Activated naive CD8-positive, alpha-beta T cell treated with anti-CD3 and anti-CD28 coated beads, Interleukin-2, amount 50 U/mL, for 24 hours (primary cell): Measurements from ENCODE around the gene CHST6.

ENCODE experiments used
- ATAC-seq: fragments of 150-1000 bp; cut with Tn5 transposase; one replicate; pipeline ENCODE4 v1.10.0; 2021
- DNase-seq: peaks from one replicate; pipeline ENCODE4 v3.0.0; 2021
- H3K27ac Mint-ChIP-seq: one replicate; pipeline ENCODE4 v1.8.0; 2021; ENCODE audit warnings: mild to moderate bottlenecking, mixed read lengths
- H3K27me3 Mint-ChIP-seq: one replicate; pipeline ENCODE4 v1.8.0; 2021; ENCODE audit warnings: mixed read lengths
- H3K36me3 Mint-ChIP-seq: one replicate; pipeline ENCODE4 v1.8.0; 2021; ENCODE audit warnings: low read depth, mixed read lengths
- H3K4me1 Mint-ChIP-seq: one replicate; pipeline ENCODE4 v1.8.0; 2021; ENCODE audit warnings: mixed read lengths
- H3K4me3 Mint-ChIP-seq: one replicate; pipeline ENCODE4 v1.8.0; 2021; ENCODE audit warnings: mild to moderate bottlenecking, moderate library complexity, mixed read lengths
- H3K9me3 Mint-ChIP-seq: one replicate; pipeline ENCODE4 v1.8.0; 2021; ENCODE audit warnings: mixed read lengths

CHST6 gene

DNA sequence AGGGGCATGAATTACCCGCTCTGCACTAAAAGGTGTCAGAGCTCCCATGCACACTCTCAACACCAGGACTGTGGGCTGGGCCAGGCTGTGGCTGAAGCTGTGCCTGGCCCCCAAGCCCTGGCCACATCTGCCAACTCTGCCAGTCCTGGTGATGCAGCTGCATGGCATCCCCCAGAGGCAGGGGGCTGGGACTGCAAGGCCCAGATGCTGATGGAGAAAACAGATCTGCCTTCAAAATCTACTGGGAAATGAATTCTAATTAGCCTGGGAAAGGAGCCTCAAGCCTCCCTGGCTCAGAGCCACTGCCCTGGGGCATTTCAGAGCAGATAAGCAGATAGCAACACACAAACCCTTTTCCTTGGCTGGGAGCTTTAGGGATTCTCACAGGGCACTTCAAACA lies 3.4 kb downstream of the CHST6 start:
- Mint-ChIP-seq H3K4me1 (peaks cover 8% of the 10 kb centered on the region), H3K36me3 (no peaks in the 10 kb centered on the region)

DNA sequence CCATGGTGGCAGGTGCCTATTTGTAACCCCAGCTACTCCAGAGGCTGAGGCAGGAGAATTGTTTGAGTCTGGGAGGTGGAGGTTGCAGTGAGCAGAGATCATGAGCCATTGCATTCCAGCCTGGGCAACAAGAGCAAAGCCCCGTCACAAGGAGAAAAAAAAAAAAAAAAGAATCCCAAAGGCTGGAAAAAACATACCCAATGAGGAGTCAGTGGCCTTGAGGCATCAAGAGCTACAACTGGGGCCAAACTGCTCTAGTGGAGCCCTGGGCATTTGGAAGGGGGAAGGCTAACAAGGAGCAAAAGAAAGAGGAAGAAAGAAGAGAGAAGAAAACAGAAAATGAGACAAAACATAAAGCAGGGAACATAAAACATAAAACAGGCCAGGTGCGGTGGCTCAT lies 6.9 kb downstream of the CHST6 start:
- Mint-ChIP-seq H3K4me1 (no peaks in the 10 kb centered on the region), H3K4me3 (no peak overlapping the region), H3K9me3 (no peaks in the 10 kb centered on the region), H3K27ac (no peak overlapping the region), H3K36me3 (no peaks in the 10 kb centered on the region), H3K27me3 (peaks cover 19% of the 10 kb centered on the region)
- DNase-seq: no peak
- no peak for ATAC-seq

More for the DNA sequence above, 3.4 kb downstream of the CHST6 start:
- DNase-seq (no peak), ATAC-seq (no peak)
- Mint-ChIP-seq H3K9me3 (no peaks in the 10 kb centered on the region), H3K27me3 (peaks cover 35% of the 10 kb centered on the region), H3K27ac (no peak overlapping the region), H3K4me3 (no peak overlapping the region)

DNA sequence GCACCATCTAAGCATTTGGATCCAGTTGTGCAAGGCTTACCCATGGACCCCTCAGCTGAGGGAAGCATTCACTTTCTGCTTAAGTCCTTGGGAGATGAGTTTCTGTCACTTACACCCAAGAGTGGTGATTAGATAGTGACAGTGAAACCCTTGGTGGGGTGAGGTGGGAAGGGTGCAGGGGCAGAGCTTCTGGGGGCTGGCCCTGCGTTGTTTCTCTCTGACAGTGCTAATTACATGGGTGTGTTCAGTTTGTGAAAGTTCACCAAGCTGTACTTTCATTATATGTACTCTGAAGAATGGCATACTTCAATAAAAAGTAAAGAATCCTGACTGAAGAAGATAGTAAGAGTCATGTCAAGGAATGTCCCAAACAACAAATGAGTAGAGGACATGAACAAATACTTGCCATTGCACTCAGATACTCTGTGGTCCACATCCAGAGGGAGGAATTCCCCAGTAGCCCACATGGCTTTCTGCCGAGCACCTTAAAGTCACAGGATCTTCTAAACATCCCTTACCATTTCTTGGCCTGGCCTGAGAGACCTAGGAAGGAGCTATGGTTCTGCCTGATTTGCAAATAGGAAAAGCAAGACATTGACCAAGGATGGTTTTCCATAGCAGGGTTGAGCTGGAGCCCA lies 8.4 kb downstream of the CHST6 start:
- Mint-ChIP-seq H3K9me3 (no peaks in the 10 kb centered on the region), H3K4me3 (no peak overlapping the region), H3K36me3 (no peaks in the 10 kb centered on the region), H3K27ac (no peak overlapping the region), H3K4me1 (no peaks in the 10 kb centered on the region), H3K27me3 (peaks cover 13% of the 10 kb centered on the region)
- ATAC-seq (peak; percentile 61), DNase-seq (no peak)

DNA sequence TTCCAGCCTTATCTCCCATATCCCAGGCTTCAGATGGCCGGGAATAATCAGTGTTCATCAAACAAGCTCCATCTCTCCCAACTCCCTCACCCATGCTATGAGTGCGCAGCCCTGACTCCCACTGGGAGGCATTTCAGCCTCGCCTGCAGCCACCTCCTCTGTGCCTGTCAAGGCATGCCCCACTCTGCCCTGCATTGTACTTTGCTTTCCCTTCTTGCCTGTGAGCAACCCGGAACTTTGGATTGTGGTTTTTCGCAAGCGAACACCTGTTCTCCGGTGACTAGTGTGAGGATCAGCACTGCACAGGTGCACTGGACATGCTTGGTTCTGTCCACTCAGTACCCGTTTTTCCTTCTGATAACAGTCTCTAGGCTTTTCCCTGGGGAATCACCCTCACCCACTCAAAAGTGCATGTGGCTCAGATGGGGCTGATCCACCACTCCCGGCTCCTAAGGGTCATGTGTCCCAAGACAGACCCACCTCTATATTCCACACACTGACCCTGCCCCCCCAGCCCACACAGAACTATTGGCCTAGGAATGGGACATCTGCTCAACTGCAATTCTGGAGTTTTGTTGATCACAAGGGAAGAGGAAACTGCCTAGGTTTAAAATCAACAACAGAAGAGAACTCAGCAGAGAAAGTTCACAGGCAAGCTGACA lies 9.1 kb downstream of the CHST6 start:
- no peak overlapping the region for H3K27ac Mint-ChIP-seq
- H3K27me3 Mint-ChIP-seq: peaks cover 13% of the 10 kb centered on the region
- no peaks in the 10 kb centered on the region for H3K36me3 Mint-ChIP-seq
- H3K4me1 Mint-ChIP-seq: no peaks in the 10 kb centered on the region
- no peaks in the 10 kb centered on the region for H3K9me3 Mint-ChIP-seq
- no peak overlapping the region for H3K4me3 Mint-ChIP-seq
- ATAC-seq: no peak
- no peak for DNase-seq

DNA sequence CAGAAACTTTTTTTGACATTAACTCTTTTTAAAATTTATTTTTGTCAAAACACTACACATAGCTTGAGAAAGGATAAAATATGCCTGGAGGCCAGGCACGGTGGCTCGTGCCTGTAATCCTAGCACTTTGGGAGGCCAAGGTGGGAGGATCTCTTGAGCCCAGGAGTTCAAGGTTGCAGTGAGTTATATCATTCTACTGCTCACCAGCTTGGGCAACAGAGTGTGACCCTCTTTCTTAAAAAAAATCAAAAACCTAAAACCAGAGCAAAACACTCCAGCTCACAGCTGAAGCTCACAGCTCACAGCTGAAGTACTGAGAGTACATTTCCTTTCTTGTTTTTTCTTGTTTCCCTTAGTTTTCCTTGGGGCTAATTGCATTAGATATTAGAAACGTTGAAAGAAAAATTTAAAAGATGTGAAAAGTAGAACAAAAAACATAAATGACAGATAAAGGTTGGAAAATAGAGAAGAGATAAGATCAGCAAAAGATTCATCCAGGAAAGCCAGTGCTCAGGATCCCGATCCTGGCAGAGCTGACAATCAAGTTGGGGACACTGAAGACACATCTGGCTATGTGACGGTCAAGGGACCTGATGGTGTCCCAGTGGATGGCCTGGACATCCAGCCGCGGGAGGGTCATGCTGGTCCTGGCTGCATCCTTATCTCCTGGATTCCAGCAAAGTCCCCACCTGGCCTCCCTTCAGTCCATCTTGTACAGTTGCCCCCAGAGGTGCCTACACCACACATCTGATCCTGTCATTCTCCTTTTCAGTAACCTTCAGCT lies 9.8 kb downstream of the CHST6 start:
- Mint-ChIP-seq H3K27me3 (peaks cover 13% of the 10 kb centered on the region), H3K9me3 (no peaks in the 10 kb centered on the region), H3K36me3 (no peaks in the 10 kb centered on the region), H3K4me1 (no peaks in the 10 kb centered on the region), H3K4me3 (no peak overlapping the region), H3K27ac (no peak overlapping the region)
- DNase-seq (no peak), ATAC-seq (no peak)

DNA sequence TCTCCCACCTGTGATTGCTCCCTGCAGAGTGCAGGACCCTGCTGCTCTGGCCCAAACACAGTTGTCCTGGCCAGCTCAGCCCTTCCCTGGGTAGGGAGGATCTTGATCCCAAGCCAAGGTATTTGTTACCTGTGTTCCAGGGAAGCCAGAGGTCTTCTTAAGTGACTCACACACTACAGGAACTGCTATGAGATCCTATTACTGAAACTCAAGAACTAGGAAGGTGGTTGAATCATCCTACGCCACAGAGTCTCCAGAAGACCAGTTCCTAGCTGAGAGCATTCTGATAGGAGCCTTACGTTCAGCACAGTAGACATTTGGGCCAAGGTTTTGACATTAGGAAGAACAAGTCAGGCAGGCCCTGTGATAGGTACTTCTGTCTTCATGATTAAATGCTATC lies 12.0 kb downstream of the CHST6 start:
- H3K9me3 Mint-ChIP-seq: no peaks in the 10 kb centered on the region
- H3K27ac Mint-ChIP-seq: no peak overlapping the region
- no peak overlapping the region for H3K4me3 Mint-ChIP-seq
- H3K4me1 Mint-ChIP-seq: no peaks in the 10 kb centered on the region
- H3K36me3 Mint-ChIP-seq: no peaks in the 10 kb centered on the region
- no peak for DNase-seq
- peaks cover 8% of the 10 kb centered on the region for H3K27me3 Mint-ChIP-seq
- ATAC-seq: no peak

DNA sequence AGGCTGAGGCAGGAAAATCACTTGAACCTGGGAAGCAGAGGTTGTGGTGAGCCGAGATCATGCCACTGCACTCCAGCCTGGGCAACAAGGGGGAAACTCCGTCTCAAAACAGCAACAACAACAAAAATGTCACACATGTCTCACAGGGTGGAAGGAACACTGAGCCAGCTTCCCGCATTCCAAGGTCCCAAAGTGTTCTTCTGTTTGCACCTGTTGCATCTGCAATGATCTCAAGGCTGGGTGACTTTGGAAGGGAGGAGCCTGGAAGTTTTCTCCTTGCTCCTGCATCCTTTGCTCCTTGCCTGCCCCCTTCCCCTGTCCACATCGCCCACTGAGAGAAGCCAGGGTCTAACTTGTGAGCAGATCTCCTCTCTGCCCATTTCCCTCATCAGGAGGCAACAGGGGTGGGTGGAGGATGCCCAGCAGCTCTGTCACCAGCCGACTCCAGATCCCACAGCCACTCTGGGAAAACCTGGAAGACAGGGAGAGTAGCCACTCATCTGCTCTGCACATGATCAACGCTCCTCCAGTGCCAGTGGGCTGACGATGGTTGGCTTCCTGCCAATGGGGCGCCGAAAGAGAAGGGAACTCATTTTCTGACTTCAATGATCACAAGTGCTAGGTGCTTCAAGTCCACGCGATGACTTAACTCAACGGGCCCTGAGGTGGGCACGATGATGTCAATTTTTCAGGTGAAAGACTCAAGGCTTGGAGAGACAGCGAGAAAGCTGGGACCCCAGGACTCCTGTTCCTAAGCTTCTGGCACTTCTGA lies 12.6 kb downstream of the CHST6 start:
- Mint-ChIP-seq H3K4me1 (no peaks in the 10 kb centered on the region), H3K27ac (no peak overlapping the region), H3K36me3 (no peaks in the 10 kb centered on the region), H3K4me3 (no peak overlapping the region), H3K9me3 (no peaks in the 10 kb centered on the region), H3K27me3 (peaks cover 8% of the 10 kb centered on the region)
- ATAC-seq (no peak), DNase-seq (no peak)

DNA sequence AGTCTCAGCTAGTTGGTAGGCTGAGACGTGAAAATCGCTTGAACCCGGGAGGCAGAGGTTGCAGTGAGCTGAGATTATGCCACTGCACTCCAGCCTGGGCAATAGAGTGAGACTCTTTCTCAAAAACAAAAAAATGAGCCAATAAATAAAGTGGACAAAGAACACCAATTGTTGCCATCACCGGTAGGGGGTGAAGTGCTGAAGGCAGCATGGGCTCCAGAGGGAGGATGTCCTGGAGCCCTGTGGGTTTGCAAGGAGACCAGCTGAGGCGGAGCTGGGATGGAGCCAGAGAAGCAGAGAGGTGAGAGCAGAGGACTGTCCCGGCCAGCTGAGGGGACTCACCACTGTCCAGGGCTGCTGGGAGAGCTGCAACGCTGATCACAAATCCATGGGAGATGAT lies 13.8 kb downstream of the CHST6 start:
- H3K4me3 Mint-ChIP-seq: no peak overlapping the region
- no peaks in the 10 kb centered on the region for H3K36me3 Mint-ChIP-seq
- no peak for DNase-seq
- peaks cover 5% of the 10 kb centered on the region for H3K27me3 Mint-ChIP-seq
- H3K9me3 Mint-ChIP-seq: no peaks in the 10 kb centered on the region
- H3K27ac Mint-ChIP-seq: no peak overlapping the region
- no peak for ATAC-seq
- H3K4me1 Mint-ChIP-seq: no peaks in the 10 kb centered on the region

DNA sequence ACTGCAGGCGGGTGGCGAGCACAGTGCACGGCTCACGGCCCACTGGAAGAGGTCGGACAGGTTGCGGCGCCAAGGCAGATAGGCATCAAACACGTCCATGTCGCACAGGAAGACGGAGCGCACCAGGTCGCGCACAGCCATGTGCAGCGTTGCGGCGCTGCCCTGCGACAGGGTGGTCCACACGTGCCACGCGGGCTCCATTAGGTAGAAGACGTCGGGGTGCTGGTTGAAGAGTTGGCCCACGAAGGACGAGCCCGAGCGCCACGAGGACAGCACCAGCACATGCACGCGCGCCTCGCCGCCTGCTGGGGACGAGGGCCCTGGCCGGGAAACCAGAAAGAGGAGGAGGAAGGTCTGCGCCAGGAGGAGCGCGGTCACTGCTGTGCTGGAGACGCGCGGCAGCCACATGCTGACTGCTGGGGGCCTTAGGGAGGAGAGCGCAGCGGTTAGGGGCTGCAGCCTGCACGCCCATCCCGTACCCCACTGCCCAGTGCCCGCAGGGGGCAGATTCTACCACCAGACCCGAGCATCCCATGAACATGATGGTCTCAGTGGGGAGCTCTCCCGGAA lies 15.7 kb downstream of the CHST6 start:
- Mint-ChIP-seq H3K27ac (no peak overlapping the region), H3K9me3 (no peaks in the 10 kb centered on the region), H3K36me3 (no peaks in the 10 kb centered on the region), H3K4me1 (no peaks in the 10 kb centered on the region), H3K4me3 (no peak overlapping the region), H3K27me3 (peaks cover 2% of the 10 kb centered on the region)
- ATAC-seq: no peak
- DNase-seq: no peak

DNA sequence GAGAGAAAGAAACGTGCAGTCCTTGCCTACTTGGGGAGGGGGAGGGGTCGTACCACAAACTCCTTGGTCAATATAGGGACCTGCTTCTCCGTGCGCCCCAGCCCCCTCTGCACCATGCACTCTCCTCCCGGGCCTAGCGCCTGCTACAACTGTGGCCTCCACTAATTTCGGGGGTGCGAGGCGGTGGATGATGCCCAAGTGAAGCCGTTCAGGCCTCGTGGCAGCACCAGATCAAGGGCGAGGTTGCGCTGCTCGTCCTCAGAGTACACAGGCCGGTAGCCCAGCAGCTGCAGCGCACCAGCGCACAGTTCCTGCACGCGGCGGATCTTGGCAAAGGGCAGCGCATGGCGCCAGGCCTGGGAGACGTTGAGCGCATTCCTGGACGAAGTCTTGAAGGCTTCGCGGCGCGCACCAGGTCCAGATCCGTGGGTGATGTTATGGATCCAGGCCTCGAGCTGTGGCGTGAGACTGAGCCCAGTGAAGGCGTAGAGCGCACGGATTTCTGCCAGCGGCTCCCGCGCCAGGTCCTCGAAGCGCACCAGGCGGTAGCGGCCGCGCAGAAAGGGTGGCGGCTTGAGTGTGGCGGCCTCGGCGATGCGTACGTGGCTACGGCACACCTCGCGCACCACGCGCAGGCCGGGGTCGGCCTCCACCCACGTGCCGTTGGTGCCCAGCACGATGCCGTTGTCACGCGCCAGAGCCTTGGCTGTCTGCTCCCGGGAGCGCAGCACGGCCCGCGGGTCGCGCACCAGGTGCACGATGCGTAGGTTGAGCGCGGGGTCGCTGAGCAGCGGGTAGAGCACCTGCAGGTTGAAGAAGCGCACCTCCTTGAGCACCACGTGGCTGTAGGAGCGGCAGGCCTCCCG lies 16.5 kb downstream of the CHST6 start:
- no peak overlapping the region for H3K27ac Mint-ChIP-seq
- no peaks in the 10 kb centered on the region for H3K9me3 Mint-ChIP-seq
- ATAC-seq (no peak), DNase-seq (no peak)
- no peaks in the 10 kb centered on the region for H3K4me1 Mint-ChIP-seq
- peaks cover 2% of the 10 kb centered on the region for H3K27me3 Mint-ChIP-seq
- H3K4me3 Mint-ChIP-seq: no peak overlapping the region
- no peaks in the 10 kb centered on the region for H3K36me3 Mint-ChIP-seq

DNA sequence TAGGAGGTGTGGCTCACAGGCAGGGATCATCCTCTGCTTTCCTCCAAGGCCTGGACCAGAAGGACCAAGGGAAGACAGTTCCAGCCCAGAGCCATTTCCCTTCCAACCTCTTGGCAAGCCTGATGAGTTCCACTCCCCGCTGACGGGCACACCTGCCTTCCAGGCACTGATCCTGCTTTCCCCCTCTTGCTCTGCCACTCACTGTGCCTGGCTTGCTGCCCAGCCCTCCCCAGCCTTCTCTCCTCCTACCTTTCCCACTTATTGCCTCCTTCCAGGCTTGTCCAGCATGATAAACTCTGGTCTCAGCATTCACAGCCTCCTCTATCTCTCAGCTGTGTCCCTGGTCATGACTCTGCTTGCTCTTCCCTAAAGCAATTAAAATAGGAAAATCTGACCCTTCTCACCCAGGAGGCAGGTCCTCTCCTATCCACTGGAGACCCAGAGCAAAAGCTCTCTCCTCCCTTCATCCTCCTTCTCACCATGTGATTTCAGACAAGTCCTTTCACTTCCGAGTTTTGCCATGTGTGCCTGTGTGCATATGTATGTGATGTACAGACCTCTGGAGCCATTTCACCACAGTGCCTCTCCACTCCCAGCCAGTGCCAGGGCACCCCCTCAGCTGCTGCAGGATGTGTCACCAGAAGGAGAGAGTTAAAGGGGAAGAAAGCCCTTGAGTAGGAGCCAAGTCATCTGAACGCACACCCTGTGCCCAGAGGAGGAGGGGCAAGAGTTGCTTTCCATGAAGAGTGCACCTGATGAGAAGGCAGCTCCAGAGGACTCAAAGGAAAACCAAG lies 17.4 kb downstream of the CHST6 start:
- Mint-ChIP-seq H3K27ac (no peak overlapping the region), H3K36me3 (no peaks in the 10 kb centered on the region), H3K9me3 (no peaks in the 10 kb centered on the region), H3K4me3 (no peak overlapping the region), H3K27me3 (peaks cover 2% of the 10 kb centered on the region), H3K4me1 (no peaks in the 10 kb centered on the region)
- no peak for ATAC-seq
- DNase-seq: no peak

DNA sequence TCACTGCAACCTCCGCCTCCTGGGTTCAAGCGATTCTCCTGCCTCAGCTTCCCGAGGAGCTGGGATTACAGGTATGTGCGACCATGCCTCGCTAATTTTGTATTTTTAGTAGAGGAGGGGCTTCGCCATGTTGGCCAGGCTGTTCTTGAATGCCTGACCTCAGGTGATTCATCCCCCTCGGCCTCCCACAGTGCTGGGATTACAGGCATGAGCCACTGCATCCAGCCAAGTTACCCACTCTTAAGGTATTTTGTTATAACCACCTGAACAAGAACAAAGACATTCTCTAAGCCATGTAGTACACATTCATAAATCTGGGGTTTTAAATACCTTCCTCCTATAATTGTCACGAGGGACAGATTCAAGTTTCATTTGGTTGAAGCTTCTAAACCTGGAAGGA lies 18.4 kb downstream of the CHST6 start:
- ATAC-seq (no peak), DNase-seq (no peak)
- no peak overlapping the region for H3K4me3 Mint-ChIP-seq
- H3K4me1 Mint-ChIP-seq: no peaks in the 10 kb centered on the region
- no peaks in the 10 kb centered on the region for H3K36me3 Mint-ChIP-seq
- H3K9me3 Mint-ChIP-seq: no peaks in the 10 kb centered on the region
- peaks cover 2% of the 10 kb centered on the region for H3K27me3 Mint-ChIP-seq
- no peak overlapping the region for H3K27ac Mint-ChIP-seq

DNA sequence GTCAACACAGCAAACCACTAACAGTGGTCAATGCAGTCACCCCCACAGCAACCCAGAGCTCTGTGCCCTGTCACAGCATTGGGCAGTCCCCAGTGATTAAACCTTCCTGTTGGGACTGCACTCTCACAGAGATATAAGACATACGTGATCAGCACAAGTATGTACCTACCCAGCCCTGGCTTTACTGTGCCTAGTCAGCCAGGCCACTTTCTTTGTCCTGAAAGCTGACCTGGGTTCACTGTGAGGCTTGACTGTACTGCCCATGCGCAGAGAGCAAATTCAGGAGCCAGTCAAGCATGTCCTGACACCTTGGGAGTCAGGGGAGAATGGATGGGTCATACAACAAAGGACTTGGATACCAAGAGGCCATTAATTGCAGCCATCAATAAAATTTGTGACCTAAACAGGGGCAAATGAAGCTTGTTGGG lies 19.8 kb downstream of the CHST6 start:
- H3K4me1 Mint-ChIP-seq: no peaks in the 10 kb centered on the region
- H3K36me3 Mint-ChIP-seq: no peaks in the 10 kb centered on the region
- H3K9me3 Mint-ChIP-seq: no peaks in the 10 kb centered on the region
- peaks cover 2% of the 10 kb centered on the region for H3K27me3 Mint-ChIP-seq
- DNase-seq (no peak), ATAC-seq (peak; percentile 15)
- H3K27ac Mint-ChIP-seq: no peak overlapping the region
- no peak overlapping the region for H3K4me3 Mint-ChIP-seq
